Nephron progenitor cell (in vitro differentiated cells): ENCODE measurements around the gene ATF7IP2.

ENCODE experiments used
- DNase-seq: peaks from one replicate; pipeline ENCODE4 v3.0.0; 2021
- H3K27ac Mint-ChIP-seq: 2 replicates; pipeline ENCODE4 v1.8.0; 2021; ENCODE audit warnings: mild to moderate bottlenecking, moderate library complexity, mixed read lengths
- H3K27me3 Mint-ChIP-seq: 2 replicates; pipeline ENCODE4 v1.8.0; 2021; ENCODE audit warnings: mild to moderate bottlenecking, low read depth, mixed read lengths; ENCODE audit not compliant: poor library complexity
- H3K36me3 Mint-ChIP-seq: 2 replicates; pipeline ENCODE4 v1.8.0; 2021; ENCODE audit warnings: low read depth, mixed read lengths
- H3K4me1 Mint-ChIP-seq: 2 replicates; pipeline ENCODE4 v1.8.0; 2021; ENCODE audit warnings: mixed read lengths
- H3K4me3 Mint-ChIP-seq: 2 replicates; pipeline ENCODE4 v1.8.0; 2021; ENCODE audit warnings: mild to moderate bottlenecking, moderate library complexity, mixed read lengths
- H3K9me3 Mint-ChIP-seq: 2 replicates; pipeline ENCODE4 v1.8.0; 2021; ENCODE audit warnings: mild to moderate bottlenecking, moderate library complexity, mixed read lengths
- CTCF ChIP-seq: fragments of 200-600 bp; sonication (generic); IDR thresholded peaks from 2 replicates; pipeline ENCODE4 v1.5.0; 2021; ENCODE audit warnings: antibody characterized with exemption

ATF7IP2 gene

GRCh38 chr16:10531582-10531981 is 145.7 kb downstream of the ATF7IP2 start:
- H3K4me1 Mint-ChIP-seq, result peaks cover 23% of the 10 kb centered on the region
- H3K27me3 Mint-ChIP-seq, result peaks cover 6% of the 10 kb centered on the region
- no peaks in the 10 kb centered on the region for H3K9me3 Mint-ChIP-seq
- no peak overlapping the region for H3K4me3 Mint-ChIP-seq
- no peak for TF ChIP-seq CTCF
- DNase-seq, result no peak
- peaks cover 10% of the 10 kb centered on the region for H3K36me3 Mint-ChIP-seq
- no peak overlapping the region for H3K27ac Mint-ChIP-seq
